Aorta (tissue), 5 donors: Measurements from ENCODE around the gene ZMIZ1. TPM values are rescaled to one million over a fixed set of nuclear protein-coding genes. Genes with fewer than 3 reads are reported as not detected.
"Not testable (repeated sequence)": the region's sequence is repeated elsewhere in the genome, so short reads cannot be mapped to it uniquely, and the experiment has no call there.

Experiments
- ATAC-seq: fragments of 200-7000 bp; cut with Tn5 transposase; one replicate; pipeline ENCODE4 v1.9.1; 2022; ENCODE audit warnings: moderate library complexity; ENCODE audit not compliant: low FRiP score
- DNase-seq, 2 donors: peaks; one replicate each; pipeline ENCODE4 v3.0.0-alpha.2; 2020
- H3K27ac ChIP-seq, 2 donors: one replicate each; pipeline ENCODE4 v1.5.1; 2013; ENCODE audit warnings: low read length in 2 of 2, mild to moderate bottlenecking in 2 of 2, moderate library complexity in 2 of 2, control low read depth in 1 of 2, inconsistent platforms in 1 of 2, low read depth in 1 of 2
- H3K27me3 ChIP-seq, 2 donors: one replicate each; pipeline ENCODE4 v1.6.1; 2013; ENCODE audit warnings: control low read depth in 1 of 2, low read length in 1 of 2, mild to moderate bottlenecking in 1 of 2, moderate library complexity in 1 of 2; ENCODE audit not compliant: insufficient read depth in 2 of 2, control insufficient read depth in 1 of 2
- H3K36me3 ChIP-seq, 2 donors: one replicate each; pipeline ENCODE4 v1.6.1; 2013; ENCODE audit warnings: control low read depth in 1 of 2, low read length in 1 of 2, mild to moderate bottlenecking in 1 of 2; ENCODE audit not compliant: insufficient read depth in 2 of 2, control insufficient read depth in 1 of 2
- H3K4me1 ChIP-seq, 2 donors: one replicate each; pipeline ENCODE4 v1.6.1; 2013; ENCODE audit warnings: low read length in 2 of 2, control low read depth in 1 of 2, mild to moderate bottlenecking in 1 of 2, moderate library complexity in 1 of 2; ENCODE audit not compliant: insufficient read depth in 2 of 2, control insufficient read depth in 1 of 2
- H3K4me3 ChIP-seq, 2 donors: one replicate each; pipeline ENCODE4 v1.5.1; 2013; ENCODE audit warnings: low read length in 2 of 2, control low read depth in 1 of 2, mild to moderate bottlenecking in 1 of 2
- H3K9me3 ChIP-seq: one replicate; pipeline ENCODE4 v1.6.1; 2013; ENCODE audit warnings: mild to moderate bottlenecking, low read length; ENCODE audit not compliant: control insufficient read depth
- WGBS, 2 donors: extraction: QIAGEN DNeasy Blood & Tissue Kit; methylation state at CpG; one replicate each; pipeline ENCODE4 v1.1.7; 2013; 5-methylcytosine and 5-hydroxymethylcytosine counted together
- intact Hi-C, 2 donors: fragments of 100-400 bp; cut with DNase I; formaldehyde crosslinking; loops; one replicate each; pipeline versions ENCODE4 v1.14.2 to v1.15.0; 2022
- polyA plus RNA-seq, 2 donors: library from polyadenylated mRNA; stranded (reverse); fragments of 200-250 nt; gene quantifications; one replicate each; pipeline ENCODE4 v1.2.3, GENCODE V29; 2013
- total RNA-seq, 2 donors: library from RNA; stranded (reverse); fragmentation: NEBNext Ultra II Directional; extraction: Animal tissue kit (Norgen Biotek cat#: 25700); gene quantifications; one replicate each; pipeline ENCODE4 v1.2.1, GENCODE V29; 2021
- donor health status: healthy with polysubstance abuse.
- donor health status: Bipolar disorder and iron deficiency.
- donor health status: DM: no; HTN: no; CAD: no.
- donor health status: DM: no; HTN: no; CAD: no.
- donor health status: DM: yes; HTN: yes; CAD: no.

ZMIZ1 gene
- total and polyA plus RNA-seq, 4 donors: 7.8 to 84.1 (median 28.2) TPM

DNA sequence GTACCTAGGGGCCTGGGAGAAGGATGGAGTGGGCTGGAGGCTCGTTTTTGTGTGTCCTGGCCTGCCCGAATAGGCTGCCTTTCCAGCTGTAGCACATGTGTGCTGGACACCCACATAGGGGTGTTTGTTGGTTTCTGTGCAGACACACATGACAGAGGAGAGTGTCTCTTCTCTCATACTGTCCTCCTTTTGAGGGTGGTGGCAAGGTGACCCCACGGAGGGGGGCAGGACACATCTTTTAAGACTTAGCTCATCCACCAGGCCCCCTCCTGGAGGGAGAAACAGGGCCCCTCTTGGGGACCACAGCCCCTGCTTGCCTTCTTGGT, 206.3 kb downstream of the ZMIZ1 start:
- H3K4me3 ChIP-seq: no peak overlapping the region
- no peaks in the 10 kb centered on the region for H3K36me3 ChIP-seq
- no peak for ATAC-seq
- DNase-seq: no peak
- 10 to 20% methylated on average over 3 of the region's 3 CpGs for WGBS, 2 donors
- H3K9me3 ChIP-seq: no peaks in the 10 kb centered on the region
- intact Hi-C loops: no loop called here
- no peaks in the 10 kb centered on the region for H3K4me1 ChIP-seq
- peak overlapping the region in 1 of 2 donors; percentile 34 for H3K27ac ChIP-seq
- H3K27me3 ChIP-seq: no peaks in the 10 kb centered on the region

DNA sequence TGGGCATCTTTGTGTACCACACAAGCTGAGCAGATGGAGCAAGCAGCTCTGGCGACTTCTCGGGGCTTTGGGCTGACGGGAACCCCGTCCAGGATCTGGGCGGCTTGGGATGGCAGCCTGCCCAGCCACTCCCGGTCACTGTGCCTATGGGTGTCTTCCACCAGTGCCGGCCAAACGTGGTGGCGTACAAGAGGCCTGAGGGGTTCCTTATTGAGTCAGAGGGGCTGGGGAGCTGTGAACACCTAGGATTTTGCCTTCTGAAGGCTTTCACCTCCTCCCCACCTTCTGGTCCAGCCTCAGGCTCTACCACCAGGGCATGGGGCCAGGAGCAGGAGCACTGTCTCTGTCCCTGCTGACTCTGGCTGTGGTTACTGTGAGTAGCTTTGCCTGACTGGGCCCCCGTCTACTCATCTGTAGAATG, 206.7 kb downstream of the ZMIZ1 start:
- peak; percentile 56 for ATAC-seq
- DNase-seq: peak; percentile 71 to 87
- Histone ChIP-seq H3K9me3 (no peaks in the 10 kb centered on the region), H3K4me1 (no peaks in the 10 kb centered on the region), H3K27me3 (no peaks in the 10 kb centered on the region), H3K36me3 (no peaks in the 10 kb centered on the region), H3K27ac (peak overlapping the region in 1 of 2 donors; percentile 34), H3K4me3 (no peak overlapping the region)
- intact Hi-C loops: no loop called here
- 14 to 30% methylated on average over 10 of the region's 10 CpGs for WGBS, 2 donors

DNA sequence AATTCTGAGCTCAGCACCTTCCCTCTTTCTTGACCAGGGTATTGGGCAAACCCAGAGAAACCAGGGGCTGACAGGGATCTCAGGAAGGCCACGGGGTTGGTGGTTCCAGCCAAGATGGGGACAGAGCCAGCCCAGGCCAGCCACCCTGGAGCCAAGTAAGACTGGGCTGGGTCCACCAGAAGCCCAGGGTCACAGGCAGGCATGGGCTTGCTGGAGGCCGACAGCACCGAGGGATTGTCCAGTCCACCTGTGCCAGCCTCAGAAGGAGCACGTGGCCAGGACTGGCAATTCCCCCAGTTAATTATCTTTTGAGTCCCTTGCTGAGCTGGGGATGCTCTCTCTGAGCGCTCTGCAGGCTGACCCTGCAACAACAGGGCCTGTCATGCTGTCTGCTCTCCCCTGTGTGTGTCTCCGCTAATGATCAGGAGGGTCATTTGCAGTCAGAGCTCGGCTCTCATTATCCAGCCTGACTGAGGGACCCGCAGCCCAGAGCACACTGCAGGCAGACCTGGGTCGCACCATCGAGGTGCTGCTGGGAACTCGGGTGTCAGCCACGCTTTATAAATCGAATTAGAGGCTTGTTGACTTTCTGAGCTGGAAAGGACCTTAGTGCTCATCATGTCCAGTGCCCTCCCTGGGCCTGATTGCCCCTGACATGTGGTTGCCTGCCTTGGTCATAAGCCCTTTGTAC, 209.0 kb downstream of the ZMIZ1 start:
- no peak for DNase-seq
- ATAC-seq: no peak
- no peaks in the 10 kb centered on the region for H3K4me1 ChIP-seq
- H3K36me3 ChIP-seq: no peaks in the 10 kb centered on the region
- intact Hi-C loops: no loop called here
- no peak overlapping the region for H3K27ac ChIP-seq
- H3K4me3 ChIP-seq: no peak overlapping the region
- 81 to 84% methylated on average over 13 of the region's 13 CpGs for WGBS, 2 donors
- H3K27me3 ChIP-seq: no peaks in the 10 kb centered on the region
- H3K9me3 ChIP-seq: no peaks in the 10 kb centered on the region

DNA sequence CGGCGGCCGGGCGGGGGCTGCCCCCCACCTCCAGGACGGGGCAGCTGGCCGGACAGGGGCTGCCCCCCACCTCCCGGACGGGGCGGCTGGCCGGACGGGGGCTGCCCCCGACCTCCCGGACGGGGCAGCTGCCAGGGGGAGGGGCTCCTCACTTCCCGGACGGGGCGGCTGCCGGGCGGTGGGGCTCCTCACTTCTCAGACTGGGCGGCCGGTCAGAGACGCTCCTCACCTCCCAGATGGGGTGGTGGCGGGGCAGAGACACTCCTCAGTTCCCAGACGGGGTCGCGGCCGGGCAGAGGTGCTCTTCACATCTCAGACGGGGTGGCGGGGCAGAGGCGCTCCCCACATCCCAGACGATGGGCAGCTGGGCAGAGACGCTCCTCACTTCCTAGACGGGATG, 210.3 kb downstream of the ZMIZ1 start:
- not testable (repeated sequence) for ATAC-seq, H3K4me1 ChIP-seq, H3K36me3 ChIP-seq

DNA sequence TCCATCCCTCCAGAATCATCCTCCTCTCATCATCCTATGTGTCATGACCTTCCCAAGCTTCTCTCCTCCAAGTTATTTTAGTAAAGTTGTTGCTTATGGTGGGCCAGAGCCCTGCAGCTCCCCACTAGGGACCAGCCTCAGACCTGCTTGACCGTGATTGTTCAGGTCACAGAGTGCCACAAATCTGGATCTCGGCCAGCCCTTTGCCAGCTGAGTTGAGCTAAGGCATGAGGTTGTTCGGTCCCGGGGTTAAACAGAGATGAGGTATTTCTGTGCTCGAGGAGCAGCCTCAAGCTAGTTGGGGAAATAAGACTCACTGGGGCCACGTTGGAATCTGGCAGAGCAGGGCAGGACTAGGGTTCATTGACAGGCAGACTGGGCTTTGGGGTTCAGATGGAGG, 212.2 kb downstream of the ZMIZ1 start:
- intact Hi-C loops: no loop called here
- Histone ChIP-seq H3K4me1 (no peaks in the 10 kb centered on the region), H3K9me3 (no peaks in the 10 kb centered on the region), H3K4me3 (no peak overlapping the region), H3K36me3 (no peaks in the 10 kb centered on the region), H3K27ac (no peak overlapping the region), H3K27me3 (no peaks in the 10 kb centered on the region)
- WGBS, 2 donors: 76 to 77% methylated on average over 6 of the region's 6 CpGs
- DNase-seq (no peak), ATAC-seq (no peak)

More for the DNA sequence above, 210.3 kb downstream of the ZMIZ1 start:
- DNase-seq, intact Hi-C loops, H3K4me3 ChIP-seq, H3K9me3 ChIP-seq, H3K27me3 ChIP-seq, H3K27ac ChIP-seq: not testable (repeated sequence)
- 92 to 94% methylated on average over 26 to 33 of the region's 33 CpGs for WGBS, 2 donors

DNA sequence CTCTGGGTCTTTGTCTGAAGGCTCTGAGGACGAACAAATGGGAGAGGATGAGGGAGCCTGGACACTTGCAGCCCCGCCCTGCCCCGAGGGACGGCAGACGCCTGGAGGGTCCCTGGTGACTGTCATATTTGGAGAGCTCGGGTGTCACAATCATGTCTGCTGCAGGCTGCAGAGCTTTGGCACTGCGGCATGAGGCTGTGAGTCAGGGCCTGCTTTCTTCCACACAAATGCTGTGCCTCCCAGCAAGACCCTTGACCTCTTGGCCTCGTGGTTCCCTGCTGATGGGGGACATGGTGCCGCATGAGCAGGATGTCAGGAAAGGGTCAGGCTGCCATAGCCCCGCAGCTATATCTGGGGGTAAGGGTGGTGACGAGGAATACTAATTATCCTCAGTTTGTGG, 213.6 kb downstream of the ZMIZ1 start:
- no peaks in the 10 kb centered on the region for H3K27me3 ChIP-seq
- 86 to 88% methylated on average over 11 of the region's 11 CpGs for WGBS, 2 donors
- no peak for ATAC-seq
- H3K27ac ChIP-seq: no peak overlapping the region
- H3K4me1 ChIP-seq: no peaks in the 10 kb centered on the region
- no peak overlapping the region for H3K4me3 ChIP-seq
- H3K9me3 ChIP-seq: no peaks in the 10 kb centered on the region
- no peaks in the 10 kb centered on the region for H3K36me3 ChIP-seq
- intact Hi-C loops: no loop called here
- no peak for DNase-seq

DNA sequence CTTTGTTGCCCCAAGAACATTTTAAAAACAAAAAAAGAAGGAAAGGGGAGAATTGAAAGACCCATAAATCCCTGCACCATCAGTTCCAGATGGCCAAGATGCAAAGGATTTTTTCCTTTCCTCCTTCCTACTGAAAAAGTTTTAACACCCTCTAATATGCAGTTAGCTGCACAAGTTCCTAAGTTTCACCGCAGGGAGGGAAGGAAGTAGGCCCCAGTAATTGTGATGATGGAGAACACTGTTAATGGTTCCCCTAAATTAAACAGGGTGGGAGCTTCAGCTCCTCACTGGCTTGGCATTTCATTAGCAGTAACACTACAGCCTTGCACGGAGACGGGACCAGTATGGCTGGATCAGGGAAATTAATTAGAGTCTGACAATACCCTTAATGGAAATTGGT, 214.8 kb downstream of the ZMIZ1 start:
- no peaks in the 10 kb centered on the region for H3K9me3 ChIP-seq
- no peaks in the 10 kb centered on the region for H3K36me3 ChIP-seq
- WGBS, 2 donors: 85 to 93% methylated on average over 3 of the region's 3 CpGs
- H3K4me3 ChIP-seq: no peak overlapping the region
- H3K27ac ChIP-seq: no peak overlapping the region
- no peaks in the 10 kb centered on the region for H3K27me3 ChIP-seq
- intact Hi-C loops: no loop called here
- no peaks in the 10 kb centered on the region for H3K4me1 ChIP-seq
- ATAC-seq (no peak), DNase-seq (no peak)

DNA sequence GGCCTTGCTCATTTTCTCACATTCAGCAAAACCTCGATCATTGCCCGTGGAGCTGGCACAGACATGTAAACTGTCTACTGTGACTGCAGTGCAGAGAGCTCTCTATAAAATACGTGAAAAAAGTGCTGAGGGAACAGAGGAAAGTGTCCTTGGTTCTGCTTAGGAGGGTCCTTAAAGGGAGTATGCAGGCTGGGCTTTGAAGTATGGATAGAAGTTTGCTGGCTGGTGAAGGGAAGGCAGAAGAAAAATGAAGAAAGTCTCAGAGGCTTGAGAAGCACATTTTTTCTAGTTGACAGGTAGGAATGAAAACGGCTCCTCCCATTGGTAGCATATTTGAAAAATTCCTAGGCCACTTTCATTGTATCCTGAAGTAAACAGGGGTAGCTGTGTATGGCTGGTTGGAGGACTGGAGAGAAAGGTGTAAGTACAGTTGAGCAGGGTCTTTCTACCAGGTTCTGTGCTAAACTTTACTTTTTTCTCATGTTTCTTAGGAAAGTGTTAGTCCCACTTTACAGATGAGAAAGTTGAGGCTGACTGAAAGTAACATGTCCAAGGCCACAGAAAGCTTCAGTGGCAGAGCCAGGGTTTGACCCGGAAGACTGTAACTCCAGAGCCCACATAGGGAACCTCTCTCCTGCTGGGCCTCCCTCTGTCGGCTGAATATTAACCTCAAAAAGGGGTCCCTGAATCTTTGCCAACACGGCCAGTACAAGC, 215.5 kb downstream of the ZMIZ1 start:
- no peak for ATAC-seq
- Histone ChIP-seq H3K4me3 (no peak overlapping the region), H3K4me1 (no peaks in the 10 kb centered on the region), H3K27me3 (no peaks in the 10 kb centered on the region), H3K9me3 (no peaks in the 10 kb centered on the region), H3K27ac (no peak overlapping the region), H3K36me3 (no peaks in the 10 kb centered on the region)
- intact Hi-C loops: no loop called here
- 92 to 93% methylated on average over 7 of the region's 7 CpGs for WGBS, 2 donors
- DNase-seq: no peak
